Epithelial cell of esophagus (primary cell): ENCODE results near the gene CTSE.

Experiments used
- DNase-seq: peaks from one replicate; pipeline ENCODE4 v3.0.0; 2010; ENCODE audit warnings: low read depth
- H3K4me3 ChIP-seq: 2 replicates; pipeline ENCODE4 v1.5.1; 2011; ENCODE audit warnings: mild to moderate bottlenecking, low read length, control low read depth
- TF ChIP-seq, protein P1 (sequence below): IDR thresholded peaks from 2 replicates; pipeline ENCODE4 v1.5.1; 2011; ENCODE audit warnings: low read depth, mild to moderate bottlenecking, low read length, control low read depth, inconsistent platforms; ENCODE audit not compliant: insufficient read depth; ENCODE audit errors: missing control alignments

CTSE gene

DNA sequence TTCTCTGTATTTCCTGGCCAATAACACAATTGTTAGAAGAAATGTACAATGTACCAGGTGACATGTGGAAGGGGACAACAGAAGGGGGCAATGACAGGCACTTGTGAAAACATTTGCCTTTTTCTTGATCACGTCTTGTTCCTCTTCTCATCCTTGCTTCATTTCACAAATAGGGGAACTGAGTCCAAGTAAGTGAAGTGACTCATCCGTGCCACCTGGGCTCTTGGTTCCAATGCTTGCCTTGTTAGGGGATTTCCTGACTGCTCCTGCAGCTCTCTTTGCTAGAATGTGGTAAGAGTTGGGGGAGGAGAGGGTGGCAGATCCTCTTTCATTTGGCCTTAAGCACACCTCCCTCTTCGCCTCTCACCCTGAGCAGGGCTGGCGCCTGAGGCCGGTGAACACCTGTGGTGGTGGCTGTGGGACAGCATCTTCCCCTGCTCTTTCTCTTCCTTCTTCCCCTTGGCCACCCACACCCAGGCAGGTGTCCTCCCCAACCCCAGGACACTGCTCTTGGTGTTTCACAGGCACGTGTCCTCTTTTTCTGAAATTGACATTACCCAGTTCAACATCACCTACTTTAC is 27.1 kb upstream of the CTSE start:
- TF ChIP-seq, protein P1, sequence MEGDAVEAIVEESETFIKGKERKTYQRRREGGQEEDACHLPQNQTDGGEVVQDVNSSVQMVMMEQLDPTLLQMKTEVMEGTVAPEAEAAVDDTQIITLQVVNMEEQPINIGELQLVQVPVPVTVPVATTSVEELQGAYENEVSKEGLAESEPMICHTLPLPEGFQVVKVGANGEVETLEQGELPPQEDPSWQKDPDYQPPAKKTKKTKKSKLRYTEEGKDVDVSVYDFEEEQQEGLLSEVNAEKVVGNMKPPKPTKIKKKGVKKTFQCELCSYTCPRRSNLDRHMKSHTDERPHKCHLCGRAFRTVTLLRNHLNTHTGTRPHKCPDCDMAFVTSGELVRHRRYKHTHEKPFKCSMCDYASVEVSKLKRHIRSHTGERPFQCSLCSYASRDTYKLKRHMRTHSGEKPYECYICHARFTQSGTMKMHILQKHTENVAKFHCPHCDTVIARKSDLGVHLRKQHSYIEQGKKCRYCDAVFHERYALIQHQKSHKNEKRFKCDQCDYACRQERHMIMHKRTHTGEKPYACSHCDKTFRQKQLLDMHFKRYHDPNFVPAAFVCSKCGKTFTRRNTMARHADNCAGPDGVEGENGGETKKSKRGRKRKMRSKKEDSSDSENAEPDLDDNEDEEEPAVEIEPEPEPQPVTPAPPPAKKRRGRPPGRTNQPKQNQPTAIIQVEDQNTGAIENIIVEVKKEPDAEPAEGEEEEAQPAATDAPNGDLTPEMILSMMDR: no peak
- H3K4me3 ChIP-seq: no peak overlapping the region
- peak; percentile 72 for DNase-seq

DNA sequence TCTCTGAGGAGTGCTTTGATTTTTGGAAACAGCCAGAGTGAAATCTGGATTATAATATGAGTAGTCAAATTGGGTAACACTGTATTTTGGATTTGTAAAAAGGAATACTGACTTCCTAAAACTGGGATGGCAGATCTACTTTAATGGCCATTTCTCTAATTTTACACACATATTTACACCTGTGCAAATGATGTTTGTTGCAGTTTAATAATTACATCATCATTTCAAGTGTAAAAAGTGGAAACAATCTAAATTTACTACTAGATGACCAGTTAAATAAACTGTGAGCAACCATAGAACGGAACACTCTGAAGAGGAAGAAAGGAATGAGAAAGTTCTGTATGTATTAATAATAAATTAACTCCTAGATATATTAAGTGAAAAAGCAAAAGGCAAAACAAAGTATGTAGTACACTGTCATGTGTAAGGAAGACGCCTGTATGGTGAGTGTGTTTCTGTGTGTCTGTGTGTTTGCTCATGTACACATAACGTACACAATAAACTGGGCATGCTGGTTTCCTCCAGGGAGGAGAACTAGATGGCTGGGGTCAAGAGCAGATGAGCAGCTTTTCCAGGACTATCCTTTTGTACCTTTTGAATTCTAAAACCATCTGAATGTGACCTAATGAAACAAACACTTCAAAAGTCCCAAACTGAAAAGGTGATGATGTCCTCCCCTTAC is 26.4 kb upstream of the CTSE start:
- no peak for DNase-seq
- H3K4me3 ChIP-seq: no peak overlapping the region
- TF ChIP-seq, protein P1: no peak

DNA sequence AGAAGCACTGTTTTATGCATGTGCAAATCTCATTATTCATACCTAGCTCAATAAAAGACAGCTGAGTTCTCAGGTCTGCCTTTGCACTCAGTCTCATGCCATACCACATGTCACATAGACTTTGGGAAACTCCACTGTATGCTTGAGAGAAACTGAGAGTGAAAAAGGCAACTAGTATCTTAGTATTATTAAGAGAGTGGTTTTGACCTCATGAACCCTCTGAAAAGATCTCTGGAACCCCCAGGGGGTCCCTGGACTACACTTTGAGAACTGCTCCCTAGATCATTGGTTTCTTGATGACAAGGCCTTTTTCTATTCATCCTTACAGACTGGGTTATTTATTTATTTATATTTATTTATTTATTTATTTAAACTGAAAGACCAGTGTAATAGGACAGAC is 25.6 kb upstream of the CTSE start:
- TF ChIP-seq, protein P1: no peak
- no peak overlapping the region for H3K4me3 ChIP-seq
- DNase-seq: no peak

DNA sequence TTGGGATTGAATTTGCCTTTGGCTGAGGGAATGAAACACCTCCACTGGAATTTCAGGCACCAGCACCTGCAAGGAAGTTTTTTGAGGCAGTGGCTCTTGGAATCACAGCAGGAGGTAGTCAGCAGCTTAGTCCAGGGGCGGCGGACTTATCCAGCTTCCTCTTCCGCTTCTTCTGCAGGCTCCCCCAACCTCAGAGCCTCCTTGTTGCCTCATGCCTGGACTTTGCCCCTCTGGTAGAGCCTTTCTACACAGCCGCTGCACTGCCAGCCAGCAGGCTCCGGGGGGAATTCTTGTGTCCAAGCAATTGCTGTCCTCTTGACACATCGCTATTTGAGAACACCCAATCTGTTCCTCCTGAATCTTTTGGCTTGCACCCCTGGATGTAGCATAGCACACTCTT is 24.9 kb upstream of the CTSE start:
- TF ChIP-seq, protein P1: no peak
- no peak for DNase-seq
- H3K4me3 ChIP-seq: no peak overlapping the region

DNA sequence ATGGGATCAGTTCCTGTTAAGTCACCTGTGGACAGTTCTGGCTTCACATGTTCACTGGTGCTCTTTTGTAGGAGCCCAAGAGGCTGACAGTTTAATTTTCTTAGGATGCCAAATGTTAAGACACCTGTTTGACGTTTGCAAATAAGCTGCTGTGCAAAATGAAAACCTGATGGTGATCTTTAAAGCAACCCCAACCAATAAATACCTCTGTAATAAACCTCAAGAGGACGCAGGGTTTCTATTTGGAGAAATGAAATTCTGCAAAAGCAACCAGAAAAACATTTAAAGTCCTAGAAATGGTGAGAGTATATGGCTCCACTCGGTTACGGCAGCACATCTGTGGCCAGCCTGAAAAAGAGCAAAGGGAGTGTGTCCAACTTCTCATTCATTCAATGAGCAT is 23.6 kb upstream of the CTSE start:
- no peak for DNase-seq
- TF ChIP-seq, protein P1: no peak
- no peak overlapping the region for H3K4me3 ChIP-seq

DNA sequence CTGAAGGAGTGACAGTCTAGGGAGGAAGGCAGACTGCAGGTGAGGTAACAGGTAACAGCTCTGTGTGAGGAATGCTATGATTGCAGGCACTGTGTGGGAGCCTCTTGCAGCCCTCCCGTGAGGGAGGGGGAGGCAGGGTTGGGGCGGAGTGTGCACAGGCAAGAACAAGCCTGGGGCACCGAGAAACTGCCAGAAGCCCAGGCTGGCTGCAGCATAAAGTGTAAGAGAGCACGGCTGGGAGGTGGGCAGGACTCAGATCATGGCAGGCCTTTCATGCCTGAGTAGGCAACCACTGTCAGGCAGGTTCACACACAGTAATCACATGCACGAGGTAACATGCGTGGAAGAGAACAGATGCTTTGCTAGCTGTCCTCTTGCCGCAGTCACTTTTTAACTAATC is 17.9 kb upstream of the CTSE start:
- DNase-seq: peak; percentile 84
- H3K4me3 ChIP-seq: no peak overlapping the region
- TF ChIP-seq, protein P1: no peak

DNA sequence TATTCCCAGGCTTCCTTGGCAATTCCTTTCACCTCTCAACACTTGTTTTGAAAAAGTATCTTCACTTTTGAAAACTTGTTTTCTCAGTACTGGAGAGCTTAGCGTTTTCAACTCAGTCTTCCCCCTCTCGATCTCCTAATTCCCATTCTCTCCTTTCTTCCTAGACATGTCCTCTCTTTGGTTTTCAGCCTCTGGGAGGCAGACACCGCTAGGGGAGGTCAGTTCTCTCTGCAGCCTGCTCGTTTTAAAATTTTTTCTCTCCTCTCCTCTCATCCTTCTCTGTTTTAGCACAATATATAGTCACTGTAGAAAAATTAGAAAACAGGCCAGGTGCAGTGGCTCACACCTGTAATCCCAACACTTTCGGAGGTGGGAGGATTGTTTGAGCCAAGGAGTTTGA is 16.6 kb upstream of the CTSE start:
- TF ChIP-seq, protein P1: no peak
- H3K4me3 ChIP-seq: no peak overlapping the region
- no peak for DNase-seq
